Karpas-422 (cell line): ENCODE measurements around the gene BRAF. TPM values are rescaled to one million over a fixed set of nuclear protein-coding genes. Genes with fewer than 3 reads are reported as not detected.
"Not testable (repeated sequence)": the region's sequence is repeated elsewhere in the genome, so short reads cannot be mapped to it uniquely, and the experiment has no call there.

Experiments used
- DNase-seq: peaks from one replicate; pipeline ENCODE4 v3.0.0-alpha.2; 2015
- H2AFZ ChIP-seq: fragments of 200-600 bp; sonication (generic); 2 replicates; pipeline ENCODE4 v1.6.1; 2014; ENCODE audit warnings: antibody characterized with exemption, low read length, mixed read lengths
- H3K27ac ChIP-seq: fragments of 200-600 bp; sonication (generic); 2 replicates; pipeline ENCODE4 v1.5.1; 2014; ENCODE audit warnings: mild to moderate bottlenecking, low read length, moderate library complexity
- H3K27me3 ChIP-seq: fragments of 200-600 bp; sonication (generic); 2 replicates; pipeline ENCODE4 v1.6.1; 2014; ENCODE audit warnings: low read length, mixed read lengths
- H3K36me3 ChIP-seq: fragments of 200-600 bp; sonication (generic); 2 replicates; pipeline ENCODE4 v1.6.1; 2014; ENCODE audit warnings: low read length, mixed read lengths; ENCODE audit not compliant: insufficient read depth
- H3K4me1 ChIP-seq: fragments of 200-600 bp; sonication (generic); 2 replicates; pipeline ENCODE4 v1.6.1; 2014; ENCODE audit warnings: mild to moderate bottlenecking, low read length, mixed read lengths
- H3K4me2 ChIP-seq: fragments of 200-600 bp; sonication (generic); 2 replicates; pipeline ENCODE4 v1.6.1; 2014; ENCODE audit warnings: low read length, low read depth, mild to moderate bottlenecking; ENCODE audit not compliant: poor library complexity, severe bottlenecking
- H3K4me3 ChIP-seq: fragments of 200-600 bp; sonication (generic); 2 replicates; pipeline ENCODE4 v1.5.1; 2014; ENCODE audit warnings: mild to moderate bottlenecking, antibody characterized with exemption, low read length, mixed read lengths
- H3K79me2 ChIP-seq: fragments of 200-600 bp; sonication (generic); 2 replicates; pipeline ENCODE4 v1.6.1; 2014; ENCODE audit warnings: mild to moderate bottlenecking, low read length, mixed read lengths
- H3K9ac ChIP-seq: fragments of 200-600 bp; sonication (generic); 2 replicates; pipeline ENCODE4 v1.6.0; 2014; ENCODE audit warnings: low read length
- H3K9me2 ChIP-seq: fragments of 200-600 bp; sonication (generic), shearing (Covaris generic); replicated peaks from 2 replicates; pipeline ENCODE4 v1.6.0; 2014; ENCODE audit warnings: mild to moderate bottlenecking, low read length, moderate library complexity; ENCODE audit not compliant: insufficient read depth
- H3K9me3 ChIP-seq: fragments of 300-700, 200-600 bp; sonication (generic); 2 replicates; pipeline ENCODE4 v1.6.1; 2014; ENCODE audit warnings: low read length, mixed read lengths
- H4K20me1 ChIP-seq: fragments of 200-600 bp; sonication (generic); 2 replicates; pipeline ENCODE4 v1.6.1; 2014; ENCODE audit warnings: mild to moderate bottlenecking, antibody characterized with exemption, low read length, low read depth; ENCODE audit not compliant: insufficient read depth
- total RNA-seq: library from RNA; depleted of rRNA; stranded (reverse); fragments of >200 nt; shearing (Covaris generic); gene quantifications from 2 replicates; pipeline ENCODE4 v1.2.3, GENCODE V29; 2014; ENCODE audit warnings: low replicate concordance

The BRAF gene
- total RNA-seq, 1 experiment from 2014 or later: 72.6 TPM

DNA sequence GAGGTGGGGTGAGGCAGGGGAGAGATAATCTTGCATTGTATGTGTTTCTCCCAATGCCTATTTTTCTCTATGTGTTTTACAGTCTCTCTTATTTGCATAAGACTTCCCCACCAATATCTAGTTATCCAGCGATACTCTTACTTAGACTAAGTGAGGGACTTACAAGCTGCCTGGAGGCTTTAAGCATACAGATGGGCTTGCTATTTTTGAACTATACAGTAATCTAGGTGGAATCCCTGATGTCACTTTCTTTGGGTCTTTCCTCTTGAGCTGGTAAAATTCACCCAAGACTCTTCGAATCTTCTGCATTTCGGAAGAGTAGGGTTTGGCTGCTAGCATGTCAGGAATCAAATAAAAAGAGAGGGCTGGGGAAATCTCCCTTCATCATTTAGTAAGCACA is 151.6 kb downstream of the BRAF start:
- Histone ChIP-seq H3K79me2 (no peaks in the 10 kb centered on the region; the same call in 1 of the 2 replicates), H2AFZ (no peak overlapping the region), H3K4me3 (no peak overlapping the region), H3K4me2 (no peak overlapping the region), H3K36me3 (peaks cover 32% of the 10 kb centered on the region), H3K27me3 (no peaks in the 10 kb centered on the region), H3K9ac (no peak overlapping the region), H3K9me3 (no peaks in the 10 kb centered on the region), H4K20me1 (no peaks in the 10 kb centered on the region), H3K27ac (no peak overlapping the region), H3K9me2 (no peaks in the 10 kb centered on the region), H3K4me1 (no peaks in the 10 kb centered on the region)
- no peak for DNase-seq

DNA sequence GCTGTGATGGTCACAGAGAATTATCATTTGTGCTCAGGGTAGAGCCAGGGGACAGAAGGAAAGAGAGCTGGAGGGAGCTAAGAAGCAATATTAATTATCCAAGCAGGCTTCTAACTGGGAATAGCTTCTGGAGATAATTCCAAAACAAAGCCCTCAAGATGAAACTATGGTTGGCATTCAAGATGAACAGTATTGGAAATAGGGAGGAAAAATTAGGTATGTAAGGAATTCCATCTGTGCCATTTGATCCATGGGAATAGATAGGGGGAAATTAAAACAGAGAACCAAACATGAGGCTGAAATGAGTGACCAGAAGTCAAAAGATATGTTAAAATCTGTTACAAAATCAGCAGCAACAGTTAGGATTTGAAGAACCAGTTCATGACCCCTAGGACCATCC is 152.9 kb downstream of the BRAF start:
- H3K27ac ChIP-seq: no peak overlapping the region
- H2AFZ ChIP-seq: no peak overlapping the region
- H3K4me1 ChIP-seq: no peaks in the 10 kb centered on the region
- H3K9me2 ChIP-seq: no peaks in the 10 kb centered on the region
- H3K79me2 ChIP-seq: peaks cover 9% of the 10 kb centered on the region
- DNase-seq: no peak
- H3K4me3 ChIP-seq: no peak overlapping the region
- H3K4me2 ChIP-seq: no peak overlapping the region
- H3K36me3 ChIP-seq: peaks cover 37% of the 10 kb centered on the region
- H3K27me3 ChIP-seq: no peaks in the 10 kb centered on the region
- peaks cover 5% of the 10 kb centered on the region; the same call in 1 of the 2 replicates for H3K9me3 ChIP-seq
- no peak overlapping the region for H3K9ac ChIP-seq
- H4K20me1 ChIP-seq: no peaks in the 10 kb centered on the region

DNA sequence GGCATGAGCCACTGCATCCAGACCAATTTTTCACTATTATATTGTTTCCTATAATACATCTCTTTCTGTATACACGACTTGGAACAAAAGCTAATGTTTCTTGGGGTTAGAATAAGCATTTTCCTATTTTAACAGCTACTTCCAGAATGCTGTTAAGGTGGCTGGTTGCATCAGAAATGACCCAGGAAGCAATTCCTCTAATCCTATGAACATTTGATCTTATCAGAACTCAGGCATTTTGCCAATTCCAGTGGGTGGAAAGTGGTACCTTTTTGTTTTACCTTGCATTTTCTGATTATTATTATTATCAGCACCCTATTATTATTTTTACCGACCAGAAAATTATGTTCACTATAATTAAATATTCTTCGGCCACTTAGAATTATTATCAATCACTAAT is 154.9 kb downstream of the BRAF start:
- Histone ChIP-seq H3K36me3 (peaks cover 34% of the 10 kb centered on the region), H3K9me3 (peaks cover 5% of the 10 kb centered on the region; the same call in 1 of the 2 replicates), H3K27me3 (no peaks in the 10 kb centered on the region), H3K4me1 (no peaks in the 10 kb centered on the region), H3K27ac (no peak overlapping the region), H3K9me2 (no peaks in the 10 kb centered on the region), H3K9ac (no peak overlapping the region), H2AFZ (no peak overlapping the region), H4K20me1 (no peaks in the 10 kb centered on the region), H3K79me2 (peaks cover 12% of the 10 kb centered on the region), H3K4me3 (no peak overlapping the region), H3K4me2 (no peak overlapping the region)
- DNase-seq: no peak

DNA sequence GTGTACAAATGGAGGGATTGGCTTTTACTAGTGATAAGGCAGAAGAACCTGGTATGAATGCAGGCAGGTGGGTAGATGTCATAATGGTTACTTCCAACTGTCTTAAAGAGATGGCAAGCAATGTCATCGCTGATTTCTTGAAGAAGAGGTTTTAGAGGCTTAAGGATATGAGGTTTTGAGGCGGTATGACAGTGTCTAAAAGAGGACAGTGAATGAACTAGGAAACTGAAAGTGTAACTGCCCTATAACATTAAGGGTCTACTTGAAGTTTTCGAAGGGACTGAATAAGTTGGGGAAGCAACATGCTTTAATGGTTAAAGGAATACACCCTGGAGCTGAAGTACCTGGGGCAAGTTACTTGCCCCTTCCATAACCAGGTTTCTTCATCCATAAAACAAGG is 157.3 kb downstream of the BRAF start:
- H2AFZ ChIP-seq: no peak overlapping the region
- no peaks in the 10 kb centered on the region for H3K9me2 ChIP-seq
- no peak overlapping the region for H3K4me3 ChIP-seq
- H3K4me2 ChIP-seq: no peak overlapping the region
- DNase-seq: no peak
- no peaks in the 10 kb centered on the region for H3K27me3 ChIP-seq
- peaks cover 23% of the 10 kb centered on the region for H3K36me3 ChIP-seq
- H3K4me1 ChIP-seq: no peaks in the 10 kb centered on the region
- peaks cover 12% of the 10 kb centered on the region for H3K79me2 ChIP-seq
- no peaks in the 10 kb centered on the region for H4K20me1 ChIP-seq
- H3K9me3 ChIP-seq: peaks cover 5% of the 10 kb centered on the region; the same call in 1 of the 2 replicates
- no peak overlapping the region for H3K27ac ChIP-seq
- H3K9ac ChIP-seq: no peak overlapping the region

DNA sequence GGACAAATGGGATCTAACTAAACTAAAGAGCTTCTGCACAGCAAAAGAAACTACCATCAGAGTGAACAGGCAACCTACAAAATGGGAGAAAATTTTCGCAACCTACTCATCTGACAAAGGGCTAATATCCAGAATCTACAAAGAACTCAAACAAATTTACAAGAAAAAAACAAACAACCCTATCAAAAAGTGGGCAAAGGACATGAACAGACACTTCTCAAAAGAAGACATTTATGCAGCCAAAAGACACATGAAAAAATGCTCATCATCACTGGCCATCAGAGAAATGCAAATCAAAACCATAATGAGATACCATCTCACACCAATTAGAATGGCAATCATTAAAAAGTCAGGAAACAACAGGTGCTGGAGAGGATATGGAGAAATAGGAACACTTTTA is 159.3 kb downstream of the BRAF start:
- not testable (repeated sequence) for H3K27me3 ChIP-seq, H3K9me2 ChIP-seq, H3K4me2 ChIP-seq, H3K4me1 ChIP-seq, H3K4me3 ChIP-seq, H4K20me1 ChIP-seq, H3K9ac ChIP-seq, DNase-seq, H3K9me3 ChIP-seq, H3K27ac ChIP-seq, H2AFZ ChIP-seq
- Histone ChIP-seq H3K36me3 (peaks cover 14% of the 10 kb centered on the region), H3K79me2 (peaks cover 12% of the 10 kb centered on the region; the same call in 1 of the 2 replicates)

DNA sequence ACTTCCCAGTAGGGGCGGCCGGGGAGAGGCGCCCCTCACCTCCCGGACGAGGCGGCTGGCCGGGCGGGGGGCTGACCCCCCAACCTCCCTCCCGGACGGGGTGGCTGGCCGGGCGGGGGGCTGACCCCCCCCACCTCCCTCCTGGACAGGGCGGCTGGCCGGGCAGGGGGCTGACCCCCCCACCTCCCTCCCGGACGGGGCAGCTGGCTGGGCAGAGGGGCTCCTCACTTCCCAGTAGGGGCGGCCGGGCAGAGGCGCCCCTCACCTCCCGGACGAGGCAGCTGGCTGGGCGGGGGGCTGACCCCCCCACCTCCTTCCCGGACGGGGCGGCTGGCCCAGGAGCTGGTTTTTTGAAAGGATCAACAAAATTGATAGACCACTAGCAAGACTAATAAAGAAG is 161.6 kb downstream of the BRAF start:
- H3K36me3 ChIP-seq, H4K20me1 ChIP-seq, H3K9me2 ChIP-seq, H3K4me1 ChIP-seq, H3K4me3 ChIP-seq, H3K27ac ChIP-seq, H3K9me3 ChIP-seq, H2AFZ ChIP-seq, H3K27me3 ChIP-seq, DNase-seq, H3K9ac ChIP-seq, H3K4me2 ChIP-seq: not testable (repeated sequence)
- H3K79me2 ChIP-seq: peaks cover 12% of the 10 kb centered on the region; the same call in 1 of the 2 replicates

DNA sequence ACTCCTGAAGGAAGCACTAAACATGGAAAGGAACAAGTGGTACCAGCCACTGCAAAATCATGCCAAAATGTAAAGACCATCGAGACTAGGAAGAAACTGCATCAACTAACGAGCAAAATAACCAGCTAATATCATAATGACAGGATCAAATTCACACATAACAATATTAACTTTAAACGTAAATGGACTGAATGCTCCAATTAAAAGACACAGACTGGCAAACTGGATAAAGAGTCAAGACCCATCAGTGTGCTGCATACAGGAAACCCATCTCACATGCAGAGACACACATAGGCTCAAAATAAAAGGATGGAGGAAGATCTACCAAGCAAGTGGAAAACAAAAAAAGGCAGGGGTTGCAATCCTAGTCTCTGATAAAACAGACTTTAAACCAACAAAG is 163.4 kb downstream of the BRAF start:
- not testable (repeated sequence) for H3K79me2 ChIP-seq, H2AFZ ChIP-seq, H3K9ac ChIP-seq, H3K9me2 ChIP-seq, DNase-seq, H3K27ac ChIP-seq, H3K4me1 ChIP-seq, H3K9me3 ChIP-seq, H3K4me3 ChIP-seq, H3K36me3 ChIP-seq, H3K27me3 ChIP-seq, H3K4me2 ChIP-seq, H4K20me1 ChIP-seq

DNA sequence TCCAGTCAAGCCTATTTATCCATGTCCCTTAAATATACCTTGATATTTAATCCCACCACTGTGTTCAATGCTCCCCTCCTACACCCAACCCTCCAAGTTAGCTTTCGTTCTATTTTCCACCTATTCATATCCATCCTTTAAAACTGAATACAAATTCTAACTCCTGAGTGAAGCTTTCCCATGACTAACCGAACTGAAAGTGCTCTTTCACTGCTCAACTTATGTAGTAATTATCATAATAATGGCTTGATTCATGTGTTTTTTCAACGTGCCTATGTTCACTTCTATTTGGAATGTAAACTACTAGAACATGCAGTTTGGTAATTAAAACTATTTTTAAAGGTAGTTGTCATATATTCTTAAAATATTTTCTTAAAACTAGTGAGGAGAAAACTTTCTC is 170.2 kb downstream of the BRAF start:
- DNase-seq: no peak
- no peaks in the 10 kb centered on the region for H3K4me1 ChIP-seq

DNA sequence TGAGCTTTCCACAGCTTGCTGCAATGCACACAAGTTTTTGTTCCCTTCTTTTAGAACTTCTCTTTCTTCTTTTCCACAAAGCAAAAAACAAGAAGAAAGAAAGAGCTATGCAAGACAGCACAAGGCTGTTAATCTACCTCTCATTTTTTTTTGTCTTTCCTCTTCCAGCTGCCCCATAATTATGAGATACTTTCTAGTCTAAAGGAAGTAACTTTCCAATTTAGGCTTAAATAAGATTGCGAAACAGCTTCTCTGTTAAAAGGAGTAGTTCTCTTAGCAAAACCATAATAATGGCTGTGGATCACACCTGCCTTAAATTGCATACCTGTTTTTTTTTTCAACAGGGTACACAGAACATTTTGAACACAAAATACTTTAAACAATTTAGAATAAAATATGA is 172.2 kb downstream of the BRAF start:
- H3K27ac ChIP-seq: no peak overlapping the region
- no peak for DNase-seq
- H3K36me3 ChIP-seq: peaks cover 16% of the 10 kb centered on the region
- no peaks in the 10 kb centered on the region for H3K9me3 ChIP-seq
- no peak overlapping the region for H3K9ac ChIP-seq
- H2AFZ ChIP-seq: no peak overlapping the region
- H3K79me2 ChIP-seq: 0 out of 2 replicates have a peak, but pooled peaks cover 3% of the 10 kb centered on the region
- no peak overlapping the region for H3K4me2 ChIP-seq
- no peak overlapping the region for H3K4me3 ChIP-seq
- H3K9me2 ChIP-seq: no peaks in the 10 kb centered on the region
- H4K20me1 ChIP-seq: no peaks in the 10 kb centered on the region
- no peaks in the 10 kb centered on the region for H3K4me1 ChIP-seq
- H3K27me3 ChIP-seq: no peaks in the 10 kb centered on the region

More for the DNA sequence above, 170.2 kb downstream of the BRAF start:
- H3K9me3 ChIP-seq: no peaks in the 10 kb centered on the region
- no peak overlapping the region for H3K9ac ChIP-seq
- H4K20me1 ChIP-seq: no peaks in the 10 kb centered on the region
- no peak overlapping the region for H3K4me3 ChIP-seq
- H3K27me3 ChIP-seq: no peaks in the 10 kb centered on the region
- H3K27ac ChIP-seq: no peak overlapping the region
- no peak overlapping the region for H2AFZ ChIP-seq
- no peaks in the 10 kb centered on the region for H3K9me2 ChIP-seq
- H3K79me2 ChIP-seq: 0 out of 2 replicates have a peak, but pooled peaks cover 3% of the 10 kb centered on the region
- H3K4me2 ChIP-seq: no peak overlapping the region
- H3K36me3 ChIP-seq: peaks cover 10% of the 10 kb centered on the region; the same call in 1 of the 2 replicates
